PC-3 (cell line): ENCODE data around the gene ARL6IP1. TPM values are rescaled to one million over a fixed set of nuclear protein-coding genes. Genes with fewer than 3 reads are reported as not detected.

Experiments used
- ATAC-seq: fragments of 200-7000 bp; cut with Tn5 transposase; 2 replicates; pipeline ENCODE4 v1.9.1; 2020; ENCODE audit warnings: mild to moderate bottlenecking, moderate library complexity
- BruUV-seq: library from RNA; stranded (reverse); fragments of 400-500 nt; replicated peaks from 2 replicates; lab custom pipeline; 2021; lab: Mats Ljungman, UMichigan
- CTCF ChIA-PET: fragments of 300-600 bp; sonication (Branson Sonifier 250); formaldehyde crosslinking; loops from one replicate; lab custom pipeline; 2022; ENCODE audit warnings: antibody characterized with exemption; lab: Charles Lee
- POLR2A ChIA-PET: fragments of 300-600 bp; sonication (Branson Sonifier 250); formaldehyde crosslinking; loops from one replicate; lab custom pipeline; 2022; ENCODE audit warnings: antibody characterized with exemption; ENCODE audit not compliant: unreplicated experiment; lab: Charles Lee
- DNase-seq: peaks from one replicate; pipeline ENCODE4 v3.0.0-alpha.2; 2015
- H2AFZ ChIP-seq: fragments of 300-600 bp; sonication (generic); 2 replicates; pipeline ENCODE4 v1.6.0; 2016; ENCODE audit warnings: antibody characterized with exemption, low read length
- H3F3A ChIP-seq: fragments of 300-600 bp; sonication (generic); one replicate; pipeline ENCODE4 v1.6.0; 2017; ENCODE audit warnings: antibody characterized with exemption, low read length, control low read depth, mild to moderate bottlenecking; ENCODE audit not compliant: unreplicated experiment
- H3K27ac ChIP-seq: fragments of 300-600 bp; sonication (generic); 2 replicates; pipeline ENCODE4 v1.5.1; 2016; ENCODE audit warnings: mild to moderate bottlenecking, low read length
- H3K27me3 ChIP-seq: fragments of 300-600 bp; sonication (generic); 2 replicates; pipeline ENCODE4 v1.6.1; 2016; ENCODE audit warnings: low read length, mixed read lengths
- H3K36me3 ChIP-seq: fragments of 300-600 bp; sonication (generic); 2 replicates; pipeline ENCODE4 v1.6.1; 2016; ENCODE audit warnings: low read depth, mixed run types, low read length, mixed read lengths
- H3K4me1 ChIP-seq: fragments of 300-600 bp; sonication (generic); 2 replicates; pipeline ENCODE4 v1.5.1; 2016; ENCODE audit warnings: low read length; ENCODE audit not compliant: insufficient read depth
- H3K4me2 ChIP-seq: fragments of 300-600 bp; sonication (generic); 2 replicates; pipeline ENCODE4 v1.6.0; 2016; ENCODE audit warnings: low read length
- H3K4me3 ChIP-seq: fragments of 300-600 bp; sonication (generic); 2 replicates; pipeline ENCODE4 v1.5.1; 2016; ENCODE audit warnings: mild to moderate bottlenecking, low read length, mixed read lengths
- H3K79me2 ChIP-seq: fragments of 300-600 bp; sonication (generic); 2 replicates; pipeline ENCODE4 v1.6.1; 2017; ENCODE audit warnings: low read length, mixed read lengths
- H3K9ac ChIP-seq: fragments of 300-600 bp; sonication (generic); 2 replicates; pipeline ENCODE4 v1.6.0; 2016; ENCODE audit warnings: mild to moderate bottlenecking, low read length
- H3K9me2 ChIP-seq: fragments of 300-600 bp; sonication (generic); replicated peaks from 2 replicates; pipeline ENCODE4 v1.6.1; 2016; ENCODE audit warnings: mixed run types, low read length, mixed read lengths
- H3K9me3 ChIP-seq: fragments of 300-600 bp; sonication (generic); 2 replicates; pipeline ENCODE4 v1.6.1; 2016; ENCODE audit warnings: low read length, mixed read lengths
- H4K20me1 ChIP-seq: fragments of 300-600 bp; sonication (generic); 2 replicates; pipeline ENCODE4 v1.6.1; 2016; ENCODE audit warnings: low read length, mixed read lengths
- CTCF ChIP-seq: fragments of 300-600 bp; sonication (generic); conservative IDR thresholded peaks from 2 replicates; pipeline ENCODE4 v1.5.1; 2017; ENCODE audit warnings: antibody characterized with exemption, low read depth, mild to moderate bottlenecking, low read length
- EZH2 ChIP-seq: fragments of 300-600 bp; sonication (generic); IDR thresholded peaks from one replicate; pipeline ENCODE4 v1.6.1; 2017; ENCODE audit warnings: antibody characterized with exemption, mild to moderate bottlenecking, low read length; ENCODE audit not compliant: unreplicated experiment
- EZH2phosphoT487 ChIP-seq: fragments of 300-600 bp; sonication (generic); IDR thresholded peaks from 2 replicates; pipeline ENCODE4 v1.6.1; 2018; ENCODE audit warnings: mild to moderate bottlenecking, antibody characterized with exemption, low read length, borderline replicate concordance
- intact Hi-C: fragments of 100-400 bp; cut with micrococcal nuclease; formaldehyde crosslinking; loops from 2 replicates; pipeline ENCODE4 v1.9.0; 2023
- total RNA-seq: library from RNA; depleted of rRNA; stranded (reverse); fragments of >200 nt; gene quantifications from 2 replicates; pipeline ENCODE4 v1.2.3, GENCODE V29; 2014

The ARL6IP1 gene
- total RNA-seq, 1 experiment from 2014 or later = 150 TPM

DNA sequence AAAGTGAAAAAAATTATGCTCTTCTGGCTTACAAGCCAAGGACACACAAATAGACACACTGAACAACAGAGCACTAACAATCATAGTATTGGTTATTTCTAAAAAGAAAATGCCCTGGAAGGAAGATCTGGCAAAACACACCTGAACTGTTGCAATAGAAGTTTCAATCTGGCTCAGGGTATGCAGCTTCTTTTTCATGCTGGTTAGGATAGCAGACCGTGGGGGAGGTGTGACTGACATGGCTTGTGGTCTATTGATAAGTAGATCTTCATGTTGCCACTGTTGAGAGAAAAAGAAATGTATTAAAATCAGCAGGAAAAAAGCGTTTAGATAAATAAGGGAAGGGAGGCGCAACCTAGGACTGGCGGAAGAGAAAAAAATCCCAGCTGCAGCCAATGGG, 26.5 kb upstream of the ARL6IP1 start:
- H3K4me1 ChIP-seq = no peaks in the 10 kb centered on the region
- no TSS peak for BruUV-seq
- no peak overlapping the region for H2AFZ ChIP-seq
- no peaks in the 10 kb centered on the region for H3K9me2 ChIP-seq
- DNase-seq = no peak
- no peak for ATAC-seq
- peaks cover 30% of the 10 kb centered on the region for H3K36me3 ChIP-seq
- no peaks in the 10 kb centered on the region for H3K9me3 ChIP-seq
- no peaks in the 10 kb centered on the region for H4K20me1 ChIP-seq
- POLR2A ChIA-PET = no interaction called here
- no peaks in the 10 kb centered on the region for H3K79me2 ChIP-seq
- intact Hi-C loops = no loop called here
- H3K27me3 ChIP-seq = no peaks in the 10 kb centered on the region
- CTCF ChIA-PET = no interaction called here
- H3K4me3 ChIP-seq = no peak overlapping the region
- no peak overlapping the region for H3K9ac ChIP-seq
- H3K27ac ChIP-seq = no peak overlapping the region
- H3K4me2 ChIP-seq = no peak overlapping the region
- no peaks in the 10 kb centered on the region for H3F3A ChIP-seq
- TF ChIP-seq CTCF = no peak
- TF ChIP-seq EZH2 = no peak
- no peak for TF ChIP-seq EZH2phosphoT487

DNA sequence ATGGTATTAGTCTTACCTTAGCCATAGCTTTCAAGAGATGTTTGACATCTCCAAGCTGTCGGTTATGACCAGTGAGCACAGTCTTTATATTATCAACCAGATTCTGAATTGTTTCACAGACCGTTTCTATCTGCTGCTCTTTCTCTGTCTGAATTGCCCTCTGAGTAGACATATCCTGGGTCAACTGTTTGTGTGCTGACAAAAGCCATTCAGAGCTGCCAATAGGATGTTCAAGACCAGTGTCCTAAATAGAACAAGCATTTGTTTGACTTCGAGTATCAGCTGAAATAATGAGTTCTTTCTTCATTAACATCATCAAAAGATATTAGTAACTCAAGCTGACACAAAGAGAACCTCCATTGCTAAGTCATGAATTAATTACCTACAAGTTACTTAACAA, 14.9 kb upstream of the ARL6IP1 start:
- Histone ChIP-seq H3K4me2 (no peak overlapping the region), H3K36me3 (peaks cover 28% of the 10 kb centered on the region), H3K4me3 (no peak overlapping the region), H3K4me1 (no peaks in the 10 kb centered on the region), H3K27ac (no peak overlapping the region), H3K79me2 (no peaks in the 10 kb centered on the region), H3F3A (no peaks in the 10 kb centered on the region), H3K9ac (no peak overlapping the region), H4K20me1 (no peaks in the 10 kb centered on the region), H3K9me3 (no peaks in the 10 kb centered on the region), H3K27me3 (no peaks in the 10 kb centered on the region), H3K9me2 (no peaks in the 10 kb centered on the region), H2AFZ (no peak overlapping the region)
- POLR2A ChIA-PET = no interaction called here
- DNase-seq = no peak
- no peak for ATAC-seq
- no TSS peak for BruUV-seq
- CTCF ChIA-PET = no interaction called here
- no peak for TF ChIP-seq CTCF
- no peak for TF ChIP-seq EZH2phosphoT487
- no peak for TF ChIP-seq EZH2
- intact Hi-C loops = no loop called here

GRCh38 chr16:18811925-18812324, 10.6 kb upstream of the ARL6IP1 start:
- Histone ChIP-seq H3K27ac (no peak overlapping the region), H3K4me2 (no peak overlapping the region), H3K4me1 (no peaks in the 10 kb centered on the region), H3K4me3 (no peak overlapping the region), H3K79me2 (no peaks in the 10 kb centered on the region), H3F3A (no peaks in the 10 kb centered on the region), H3K27me3 (no peaks in the 10 kb centered on the region), H4K20me1 (no peaks in the 10 kb centered on the region), H2AFZ (no peak overlapping the region), H3K9me3 (no peaks in the 10 kb centered on the region), H3K36me3 (peaks cover 55% of the 10 kb centered on the region), H3K9ac (no peak overlapping the region), H3K9me2 (no peaks in the 10 kb centered on the region)
- CTCF ChIA-PET = no interaction called here
- ATAC-seq = no peak
- BruUV-seq = no TSS peak
- intact Hi-C loops = no loop called here
- DNase-seq = no peak
- TF ChIP-seq CTCF = no peak
- TF ChIP-seq EZH2phosphoT487 = no peak
- no peak for TF ChIP-seq EZH2
- POLR2A ChIA-PET = no interaction called here
